ENCODE data around the gene JADE1.

DNA sequence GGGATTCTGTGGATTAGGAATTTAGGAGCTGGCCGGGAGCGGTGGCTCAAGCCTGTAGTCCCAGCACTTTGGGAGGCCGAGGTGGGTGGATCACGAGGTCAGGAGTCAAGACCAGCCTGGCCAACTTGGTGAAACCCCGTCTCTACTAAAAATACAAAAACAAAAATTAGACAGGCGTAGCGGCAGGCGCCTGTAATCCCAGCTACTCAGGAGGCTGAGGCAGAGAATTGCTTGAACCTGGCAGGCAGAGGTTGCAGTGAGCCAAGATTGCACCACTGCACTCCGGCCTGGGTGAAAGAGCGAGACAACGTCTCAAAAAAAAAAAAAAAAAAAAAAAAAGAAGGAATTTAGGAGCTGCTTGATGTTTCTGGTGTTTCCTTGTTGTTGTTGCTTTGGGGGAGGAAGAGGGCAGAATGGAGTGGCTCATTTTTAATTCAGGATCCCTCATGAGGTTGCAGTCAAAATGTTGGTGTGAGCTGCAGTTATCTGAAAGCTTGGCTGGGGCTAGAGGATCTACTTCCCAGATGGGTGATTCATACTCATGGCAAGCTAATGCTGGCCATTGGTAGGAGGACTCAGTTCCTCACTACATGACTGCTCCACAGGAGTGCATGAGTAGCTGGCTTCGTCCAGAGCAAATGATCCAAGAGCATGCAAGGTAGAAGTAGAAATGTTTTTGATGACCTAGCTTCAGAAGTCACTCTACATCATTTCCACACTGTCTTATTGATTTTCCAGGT, 26.5 kb upstream of the JADE1 start:
- TF ChIP-seq EP300 (IDR thresholded peaks at IDR 0.05; ENCODE audit: low read depth) (no peak), POLR2A (IDR thresholded peaks at IDR 0.05) (no peak)
- TF ChIP-seq, protein P1, sequence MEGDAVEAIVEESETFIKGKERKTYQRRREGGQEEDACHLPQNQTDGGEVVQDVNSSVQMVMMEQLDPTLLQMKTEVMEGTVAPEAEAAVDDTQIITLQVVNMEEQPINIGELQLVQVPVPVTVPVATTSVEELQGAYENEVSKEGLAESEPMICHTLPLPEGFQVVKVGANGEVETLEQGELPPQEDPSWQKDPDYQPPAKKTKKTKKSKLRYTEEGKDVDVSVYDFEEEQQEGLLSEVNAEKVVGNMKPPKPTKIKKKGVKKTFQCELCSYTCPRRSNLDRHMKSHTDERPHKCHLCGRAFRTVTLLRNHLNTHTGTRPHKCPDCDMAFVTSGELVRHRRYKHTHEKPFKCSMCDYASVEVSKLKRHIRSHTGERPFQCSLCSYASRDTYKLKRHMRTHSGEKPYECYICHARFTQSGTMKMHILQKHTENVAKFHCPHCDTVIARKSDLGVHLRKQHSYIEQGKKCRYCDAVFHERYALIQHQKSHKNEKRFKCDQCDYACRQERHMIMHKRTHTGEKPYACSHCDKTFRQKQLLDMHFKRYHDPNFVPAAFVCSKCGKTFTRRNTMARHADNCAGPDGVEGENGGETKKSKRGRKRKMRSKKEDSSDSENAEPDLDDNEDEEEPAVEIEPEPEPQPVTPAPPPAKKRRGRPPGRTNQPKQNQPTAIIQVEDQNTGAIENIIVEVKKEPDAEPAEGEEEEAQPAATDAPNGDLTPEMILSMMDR (IDR thresholded peaks at IDR 0.05) = no peak
